GM08714 (cell line): ENCODE measurements around the gene ZNF532.

Experiments used
- H3K4me3 ChIP-seq: fragments of 200-500 bp; sonication (Bioruptor generic); 2 replicates; pipeline ENCODE4 v1.5.1; 2014; ENCODE audit warnings: mild to moderate bottlenecking, low read length, inconsistent platforms
- ZNF274 ChIP-seq: IDR thresholded peaks from 2 replicates; pipeline ENCODE4 v1.6.1; 2012; ENCODE audit warnings: mild to moderate bottlenecking, low read depth, low read length

Gene ZNF532

DNA sequence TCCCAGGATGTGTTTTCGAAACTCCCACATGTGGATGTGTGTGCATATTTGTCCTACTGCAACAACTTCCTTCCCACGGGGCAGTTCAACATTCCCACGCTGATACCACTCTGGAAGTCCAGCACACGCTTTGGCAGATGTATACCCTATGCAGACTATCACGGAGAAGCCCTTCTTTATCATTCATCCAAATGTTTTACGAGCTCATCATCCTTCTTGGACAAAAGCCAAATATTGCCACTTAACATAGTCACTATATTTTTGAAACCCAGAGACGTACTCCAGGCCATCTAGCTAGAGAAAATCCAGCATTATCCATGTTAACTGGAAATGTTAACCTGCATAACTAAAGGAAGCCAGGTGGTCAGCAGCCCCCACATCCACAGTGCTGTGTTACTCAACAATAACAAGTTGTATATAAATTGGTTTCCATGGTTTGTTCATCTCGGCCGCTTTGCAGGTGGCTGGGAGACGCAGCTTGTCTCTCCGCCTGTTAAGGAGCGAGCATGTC is 131.5 kb downstream of the ZNF532 start:
- no peak overlapping the region for H3K4me3 ChIP-seq
- TF ChIP-seq ZNF274 = no peak

DNA sequence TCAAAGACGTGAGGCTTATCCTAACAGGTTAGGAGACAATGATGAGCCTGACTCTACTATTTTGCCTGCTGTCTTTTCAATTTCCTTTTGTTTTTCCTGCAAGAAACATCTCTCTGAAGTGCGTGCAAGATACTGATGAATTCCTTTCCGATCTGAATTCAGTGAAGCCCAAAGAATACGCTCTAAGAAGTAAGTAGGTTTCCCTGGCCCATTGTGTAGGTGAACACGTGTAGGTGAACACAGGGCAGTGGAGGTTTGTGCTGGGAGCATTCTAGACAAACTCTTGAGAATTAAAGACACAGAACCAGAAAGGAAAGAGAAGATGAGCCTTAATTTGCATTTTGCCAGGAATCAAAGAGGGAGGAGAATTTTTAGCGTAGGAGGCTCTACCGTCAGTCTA is 132.0 kb downstream of the ZNF532 start:
- no peak for TF ChIP-seq ZNF274

DNA sequence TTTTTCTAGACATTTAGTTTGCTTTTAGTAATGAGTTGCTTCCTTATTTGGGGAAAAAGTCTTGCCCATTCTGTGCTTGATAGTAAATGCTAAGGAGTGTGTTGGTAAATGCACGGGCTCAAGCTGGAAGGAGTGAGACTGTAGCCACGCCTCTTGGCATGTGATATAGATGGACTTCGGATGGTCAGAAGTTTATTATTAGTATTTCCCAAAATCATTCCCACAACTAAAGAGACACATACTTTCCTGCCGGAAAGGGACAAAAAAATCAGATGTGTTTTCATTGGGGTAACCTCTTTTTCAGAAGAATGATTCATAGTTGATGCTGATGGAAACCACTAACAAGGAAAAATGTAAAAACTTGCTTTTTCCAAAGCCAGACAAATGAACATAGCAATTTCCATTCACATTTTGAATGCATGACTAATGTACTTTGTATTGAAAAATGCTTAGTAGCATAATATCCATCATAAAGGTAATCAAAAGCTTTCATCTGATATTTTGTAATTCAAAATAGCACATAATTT is 133.2 kb downstream of the ZNF532 start:
- TF ChIP-seq ZNF274 = no peak
- H3K4me3 ChIP-seq = no peak overlapping the region

More for the DNA sequence above, 132.0 kb downstream of the ZNF532 start:
- H3K4me3 ChIP-seq = no peak overlapping the region

DNA sequence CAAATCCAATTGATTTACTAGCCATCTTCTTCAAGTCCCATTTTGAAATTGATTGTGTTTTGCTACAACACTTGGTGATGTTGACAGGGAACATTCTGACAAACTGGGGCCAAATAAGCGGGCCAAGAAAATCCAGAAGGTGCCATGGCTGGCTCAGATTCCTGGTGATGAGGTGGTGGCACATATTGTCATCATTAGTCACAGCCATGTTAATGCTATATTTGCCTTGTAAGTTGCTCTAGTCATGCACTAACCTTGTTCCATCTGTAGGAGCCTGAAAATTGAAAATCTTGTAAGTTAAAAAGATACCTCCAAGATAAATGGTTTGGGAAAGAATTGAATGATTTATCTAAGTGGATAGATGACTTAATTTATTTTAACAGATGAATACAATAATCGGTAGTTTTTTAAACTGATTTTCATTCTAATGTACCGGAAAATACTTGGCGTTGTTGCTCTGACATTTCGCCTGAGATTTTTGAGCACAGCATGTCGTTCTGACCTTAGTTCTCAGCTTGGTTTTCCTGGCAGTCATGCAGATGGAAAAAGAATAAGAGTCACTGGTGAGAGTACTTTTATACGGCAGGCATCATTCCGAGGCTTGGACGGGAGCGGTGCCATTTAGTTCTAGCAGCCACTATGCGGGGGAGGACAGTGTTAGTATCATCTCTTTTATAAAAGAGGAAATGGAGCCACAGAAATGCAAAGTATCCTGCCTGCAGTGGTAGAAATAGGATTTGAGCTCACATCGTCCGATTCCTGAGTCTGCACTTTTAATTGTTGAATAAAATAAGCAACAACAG is 133.9 kb downstream of the ZNF532 start:
- H3K4me3 ChIP-seq = no peak overlapping the region
- TF ChIP-seq ZNF274 = no peak

DNA sequence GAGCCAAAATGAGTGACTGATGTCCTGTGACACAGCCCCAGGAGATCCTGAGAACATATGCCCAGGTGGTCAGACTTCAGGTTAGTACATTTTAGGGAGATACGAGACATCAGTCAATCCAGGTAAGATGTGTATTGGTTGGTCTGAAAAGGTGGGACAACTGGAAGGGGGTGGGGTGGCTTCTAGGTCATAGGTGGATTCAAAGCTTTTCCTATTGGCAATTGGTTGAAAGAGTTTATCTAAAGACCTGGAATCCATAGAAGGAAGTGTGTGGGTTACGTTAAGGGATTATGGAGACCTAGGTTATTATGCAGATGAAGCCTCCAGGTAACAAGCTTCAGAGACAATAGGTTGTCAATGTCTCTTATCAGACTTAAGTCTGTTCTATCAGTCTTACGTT is 136.5 kb downstream of the ZNF532 start:
- no peak overlapping the region for H3K4me3 ChIP-seq
- no peak for TF ChIP-seq ZNF274

DNA sequence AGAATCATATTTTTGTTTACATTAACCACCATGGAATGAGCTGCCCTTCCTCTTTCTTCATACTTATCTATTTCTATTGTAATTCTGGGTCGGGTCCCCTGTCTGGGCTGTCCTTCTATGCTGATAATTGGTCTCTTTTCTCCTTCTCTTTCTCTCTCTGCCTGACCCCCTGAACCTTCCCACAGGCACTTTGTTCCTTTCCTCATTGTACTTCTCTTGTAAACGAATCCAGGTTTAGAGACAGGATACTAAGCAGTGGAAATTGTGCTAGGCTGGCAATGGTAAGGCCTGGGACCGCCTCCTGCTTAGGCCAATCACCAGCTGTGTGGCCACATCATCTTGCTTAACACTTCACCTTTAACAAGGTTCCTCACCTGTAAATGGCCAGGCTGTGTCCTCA is 137.0 kb downstream of the ZNF532 start:
- TF ChIP-seq ZNF274 = no peak
- H3K4me3 ChIP-seq = no peak overlapping the region

DNA sequence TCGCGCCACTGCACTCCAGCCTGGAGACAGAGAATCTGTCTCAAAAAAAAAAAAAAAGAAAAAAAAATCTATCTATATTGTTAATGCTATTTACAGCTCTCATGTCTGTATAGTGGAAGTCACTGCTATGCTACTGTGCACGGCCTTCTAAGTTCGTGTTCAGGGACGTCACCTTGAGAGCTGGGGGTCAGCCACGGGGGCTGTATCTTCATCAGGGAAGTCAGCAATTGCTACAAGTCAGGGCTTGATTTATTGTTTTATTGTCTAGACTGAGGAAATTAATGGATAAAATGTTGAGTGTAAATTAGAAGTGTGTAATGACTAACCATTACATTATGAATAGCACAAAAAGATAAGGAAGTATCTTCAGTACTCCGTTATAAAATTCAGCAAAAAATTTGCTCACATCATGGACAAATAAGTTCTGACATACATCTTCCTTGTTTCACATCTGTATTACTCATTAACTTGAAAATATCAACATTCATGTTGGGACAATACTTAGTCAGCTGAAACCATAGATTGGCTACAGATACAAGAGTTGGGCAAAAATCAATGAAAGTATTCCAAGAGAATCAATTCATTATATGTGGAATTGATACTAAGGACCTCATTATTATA is 138.4 kb downstream of the ZNF532 start:
- H3K4me3 ChIP-seq = no peak overlapping the region
- no peak for TF ChIP-seq ZNF274

DNA sequence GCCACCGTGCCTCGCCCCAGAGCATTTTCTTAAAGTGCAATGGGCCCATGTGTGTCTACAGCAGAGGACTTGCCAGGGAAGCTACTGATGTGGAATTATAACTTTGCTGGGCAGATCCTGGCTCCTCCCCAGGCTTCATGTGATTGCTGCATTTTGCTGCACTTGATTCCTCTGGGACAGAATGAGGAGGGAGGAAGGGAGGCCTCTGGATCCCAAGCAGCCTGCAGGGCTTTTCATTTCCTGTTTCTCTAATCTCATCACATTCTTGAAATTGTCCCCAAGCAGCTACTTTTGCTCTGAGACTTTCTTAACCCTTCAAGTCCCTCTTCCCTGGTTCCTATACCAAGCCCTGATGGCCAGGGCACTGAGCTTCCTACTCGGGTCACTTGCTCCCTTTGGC is 140.6 kb downstream of the ZNF532 start:
- TF ChIP-seq ZNF274 = no peak
- H3K4me3 ChIP-seq = no peak overlapping the region

DNA sequence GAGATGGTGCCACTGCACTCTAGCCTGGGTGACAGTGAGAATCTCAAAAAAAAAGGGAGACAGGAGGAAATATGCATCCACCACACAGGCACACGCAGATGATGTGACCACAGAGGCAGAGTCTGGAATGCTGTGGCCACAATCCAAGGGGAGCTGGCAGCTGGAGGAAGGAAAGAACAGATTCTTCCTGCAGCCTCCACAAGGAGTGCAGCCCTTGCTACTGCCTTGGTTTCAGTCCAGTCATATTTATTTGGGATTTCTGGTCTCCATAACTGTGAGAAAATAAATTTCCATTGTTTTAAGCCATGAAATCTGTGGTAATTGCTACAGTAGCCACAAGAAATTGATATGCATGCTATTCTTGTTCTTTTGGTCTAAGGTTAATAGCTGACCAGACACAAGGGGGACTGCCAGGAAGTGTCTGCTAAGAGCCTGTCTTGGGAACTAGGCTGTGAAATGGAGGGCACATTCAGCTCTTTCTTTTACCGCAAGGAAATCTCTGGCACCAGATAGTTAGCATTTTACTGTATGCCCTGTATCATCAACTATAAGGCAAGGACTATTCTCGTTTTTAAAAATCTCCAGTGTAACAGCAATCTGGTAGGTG is 141.9 kb downstream of the ZNF532 start:
- no peak for TF ChIP-seq ZNF274
- H3K4me3 ChIP-seq = no peak overlapping the region

DNA sequence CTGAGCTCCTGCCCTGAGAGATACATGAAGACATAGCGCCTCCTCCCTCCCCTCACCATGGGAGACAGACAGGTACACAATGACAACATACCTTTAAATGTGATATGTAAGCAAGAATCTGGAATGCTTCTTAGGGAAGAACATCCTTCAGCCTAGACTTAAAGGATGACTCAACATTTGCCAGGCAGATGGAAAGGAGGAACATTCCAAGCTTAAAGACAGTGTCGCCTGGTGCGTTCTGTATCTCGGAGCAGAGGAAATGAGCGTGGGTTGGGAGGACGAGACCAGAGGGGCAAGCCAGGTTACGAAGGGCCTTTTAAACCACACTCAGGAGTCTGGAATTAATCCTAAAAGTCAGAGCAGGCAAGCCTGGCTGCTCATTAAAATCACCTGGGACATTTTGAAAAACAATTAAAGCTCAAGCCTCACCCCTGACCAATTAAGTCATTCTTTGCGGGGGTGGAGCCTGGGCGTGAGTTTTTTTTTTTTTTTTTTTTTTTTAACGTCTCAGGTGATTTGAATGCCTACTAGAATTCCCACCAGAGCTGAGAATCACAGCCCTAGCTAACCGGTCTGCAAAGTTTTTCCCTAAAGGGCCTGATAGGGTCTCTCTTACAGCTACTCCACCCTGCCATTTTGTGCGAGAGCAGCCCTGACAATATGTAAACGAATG is 143.8 kb downstream of the ZNF532 start:
- no peak for TF ChIP-seq ZNF274
- no peak overlapping the region for H3K4me3 ChIP-seq

DNA sequence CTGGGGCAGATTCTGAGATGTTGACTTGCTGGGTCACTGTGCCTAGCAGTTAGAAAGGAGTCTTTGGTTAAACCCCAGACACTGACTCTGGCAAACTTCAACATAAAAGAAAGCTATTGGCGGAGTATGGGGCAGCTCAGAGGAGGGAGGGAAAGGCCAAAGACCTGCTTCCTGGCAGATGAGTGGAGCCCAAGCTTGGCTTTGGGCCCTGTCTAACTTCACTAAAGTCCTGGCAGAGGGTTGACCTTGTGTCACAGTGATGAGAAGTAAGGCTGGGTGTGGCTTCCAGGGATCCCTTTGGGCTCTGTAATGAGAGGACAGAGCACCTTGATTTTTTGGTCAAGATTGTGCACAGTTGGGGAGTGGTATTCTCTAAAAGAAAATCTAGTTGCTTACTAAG is 145.2 kb downstream of the ZNF532 start:
- H3K4me3 ChIP-seq = no peak overlapping the region
- TF ChIP-seq ZNF274 = no peak

DNA sequence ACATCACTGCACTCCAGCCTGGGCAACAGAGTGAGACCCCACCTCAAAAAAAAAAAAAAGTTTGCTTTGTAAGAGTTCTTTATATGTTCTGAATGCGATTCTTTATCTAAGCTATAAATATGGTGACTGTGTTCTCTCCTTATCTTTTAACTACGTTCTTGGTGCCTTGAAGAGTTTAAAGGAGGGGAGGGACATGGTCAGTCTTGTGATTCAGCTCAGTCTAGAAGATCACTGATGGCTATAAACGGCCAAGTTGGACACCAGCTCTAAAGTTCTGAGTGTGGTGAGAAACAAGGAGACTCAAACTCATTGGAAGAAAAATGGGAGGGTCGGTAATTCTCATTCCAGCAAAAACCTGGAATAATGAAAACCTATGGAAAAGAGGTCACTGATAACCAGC is 146.6 kb downstream of the ZNF532 start:
- H3K4me3 ChIP-seq = no peak overlapping the region
- TF ChIP-seq ZNF274 = no peak

DNA sequence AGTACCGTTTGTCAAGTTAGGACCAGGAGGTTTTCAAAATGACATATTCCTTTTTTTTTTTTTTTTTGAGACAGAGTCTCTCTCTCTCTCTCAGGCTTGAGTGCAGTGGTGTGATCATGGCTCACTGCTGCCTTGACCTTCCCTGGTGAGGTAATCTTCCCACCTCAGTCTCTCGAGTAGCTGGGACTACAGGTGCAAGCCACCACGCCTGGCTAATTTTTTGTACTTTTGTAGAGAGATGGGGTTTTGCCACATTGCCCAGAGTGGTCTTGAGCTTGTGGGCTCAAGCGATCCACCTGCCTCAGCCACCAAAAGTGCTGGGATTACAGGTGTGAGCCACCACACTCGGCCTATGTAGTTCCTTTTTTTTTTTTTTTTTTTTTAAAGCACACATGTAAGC is 147.1 kb downstream of the ZNF532 start:
- no peak for TF ChIP-seq ZNF274
- H3K4me3 ChIP-seq = no peak overlapping the region

DNA sequence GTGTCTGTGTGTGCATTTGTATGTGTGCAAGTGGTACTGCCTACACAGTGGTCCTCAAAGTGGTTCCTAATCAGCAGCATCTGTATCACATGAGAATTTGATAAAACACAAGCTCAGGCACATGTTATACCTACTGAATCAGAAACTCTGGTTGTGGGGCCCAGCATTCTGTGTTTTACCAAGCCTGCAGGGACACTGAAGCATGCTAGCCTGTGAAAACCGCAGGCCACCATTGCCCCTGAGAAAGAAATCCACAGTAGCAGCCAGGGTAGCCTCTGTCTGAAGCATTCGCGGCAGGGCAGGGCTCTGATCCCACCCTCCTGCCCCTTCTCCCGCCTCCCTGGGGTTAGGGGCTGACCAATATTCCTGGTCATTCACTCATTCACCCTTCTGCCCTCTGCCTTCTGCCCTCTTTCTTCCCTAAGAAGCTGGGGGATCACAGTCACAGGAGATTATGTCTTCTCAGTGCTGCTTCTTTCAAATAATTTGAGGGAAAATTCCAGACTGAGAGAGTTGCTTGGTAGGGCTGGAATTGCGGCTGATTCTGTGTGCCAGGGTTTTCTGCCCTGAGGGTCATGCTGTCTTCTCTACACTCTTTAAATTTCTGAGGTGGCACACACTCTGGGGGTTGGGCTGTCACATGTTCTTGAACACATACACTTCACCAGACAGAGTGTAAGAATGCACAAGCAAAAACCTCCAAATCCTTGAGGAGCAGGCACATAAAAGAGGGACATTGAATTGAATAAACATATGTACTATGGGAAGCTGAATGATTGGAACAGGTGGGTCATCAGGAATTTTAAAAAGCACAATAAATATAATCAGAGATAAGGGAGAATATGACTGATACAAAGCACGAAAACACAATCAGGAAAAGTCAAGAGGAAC is 148.4 kb downstream of the ZNF532 start:
- no peak overlapping the region for H3K4me3 ChIP-seq
- TF ChIP-seq ZNF274 = no peak
